Adrenal gland (tissue), 5 donors: ENCODE results near the gene SEL1L2.

Experiments
- CTCF ChIP-seq, 6 experiments: fragments of 450-650 bp in 4 of 6; fragments of 200-600 bp in 2 of 6; sonication (generic) in 1 of 6; IDR thresholded peaks; 1 replicate in 5 of 6; 2 replicates in 1 of 6; pipeline versions ENCODE4 v1.5.1 to v1.8.0; 2016 to 2021; ENCODE audit warnings: antibody characterized with exemption in 6 of 6, mild to moderate bottlenecking in 2 of 6, moderate library complexity in 1 of 6
- POLR2A ChIP-seq, 2 donors: fragments of 450-650 bp; IDR thresholded peaks; one replicate each; pipeline ENCODE4 v1.6.1; 2017; ENCODE audit warnings: antibody characterized with exemption in 2 of 2, mild to moderate bottlenecking in 2 of 2, moderate library complexity in 1 of 2
- donor health status: DM: no; HTN: no; CAD: no.

- TF ChIP-seq CTCF (IDR thresholded peaks at IDR 0.05) (no peak), POLR2A (IDR thresholded peaks at IDR 0.05) (no peak)
Observed at GRCh38 chr20:13824459-13824858, 166.0 kb downstream of the SEL1L2 start.
